Stimulated activated CD8-positive, alpha-beta memory T cell treated with anti-CD3 and anti-CD28 coated beads, Interleukin-12 subunit alpha, Interleukin-12 subunit beta, amount 100 ng/mL, for 4 hours (primary cell): ENCODE results near the gene CORO2B.

ENCODE experiments used
- DNase-seq: peaks from one replicate; pipeline ENCODE4 v3.0.0-alpha.2; 2020; ENCODE audit warnings: low read depth

Gene CORO2B

DNA sequence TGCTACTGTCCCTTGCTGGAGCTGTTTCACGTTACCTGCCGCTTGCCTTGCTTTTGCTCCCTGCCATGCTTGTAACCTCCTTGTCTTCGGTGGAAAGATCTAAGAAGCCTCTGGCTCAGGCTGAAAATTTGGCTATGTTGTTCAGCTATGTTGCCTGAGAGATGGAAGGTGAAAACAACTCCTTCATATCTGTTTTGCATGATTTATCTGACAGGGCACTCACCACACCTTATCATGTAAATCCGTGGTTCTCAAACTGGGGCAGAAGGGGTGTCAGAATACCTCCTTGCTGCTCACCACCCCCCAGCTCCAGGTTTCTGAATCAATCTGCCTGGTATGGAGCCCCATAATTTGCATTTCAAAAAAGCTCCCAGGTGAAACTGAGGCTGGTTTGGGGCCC lies 6.5 kb upstream of the CORO2B start:
- DNase-seq, result no peak

GRCh38 chr15:68572921-68573320 lies 5.9 kb upstream of the CORO2B start:
- no peak for DNase-seq

- no peak for DNase-seq
Observed at GRCh38 chr15:68574046-68574445, 4.7 kb upstream of the CORO2B start.

- no peak for DNase-seq
Observed at GRCh38 chr15:68574629-68575028, 4.2 kb upstream of the CORO2B start.

- no peak for DNase-seq
Observed at GRCh38 chr15:68576235-68576892, 2.4 kb upstream of the CORO2B start.

GRCh38 chr15:68578175-68578979 lies 416 bp upstream of the CORO2B start:
- DNase-seq, result no peak

DNA sequence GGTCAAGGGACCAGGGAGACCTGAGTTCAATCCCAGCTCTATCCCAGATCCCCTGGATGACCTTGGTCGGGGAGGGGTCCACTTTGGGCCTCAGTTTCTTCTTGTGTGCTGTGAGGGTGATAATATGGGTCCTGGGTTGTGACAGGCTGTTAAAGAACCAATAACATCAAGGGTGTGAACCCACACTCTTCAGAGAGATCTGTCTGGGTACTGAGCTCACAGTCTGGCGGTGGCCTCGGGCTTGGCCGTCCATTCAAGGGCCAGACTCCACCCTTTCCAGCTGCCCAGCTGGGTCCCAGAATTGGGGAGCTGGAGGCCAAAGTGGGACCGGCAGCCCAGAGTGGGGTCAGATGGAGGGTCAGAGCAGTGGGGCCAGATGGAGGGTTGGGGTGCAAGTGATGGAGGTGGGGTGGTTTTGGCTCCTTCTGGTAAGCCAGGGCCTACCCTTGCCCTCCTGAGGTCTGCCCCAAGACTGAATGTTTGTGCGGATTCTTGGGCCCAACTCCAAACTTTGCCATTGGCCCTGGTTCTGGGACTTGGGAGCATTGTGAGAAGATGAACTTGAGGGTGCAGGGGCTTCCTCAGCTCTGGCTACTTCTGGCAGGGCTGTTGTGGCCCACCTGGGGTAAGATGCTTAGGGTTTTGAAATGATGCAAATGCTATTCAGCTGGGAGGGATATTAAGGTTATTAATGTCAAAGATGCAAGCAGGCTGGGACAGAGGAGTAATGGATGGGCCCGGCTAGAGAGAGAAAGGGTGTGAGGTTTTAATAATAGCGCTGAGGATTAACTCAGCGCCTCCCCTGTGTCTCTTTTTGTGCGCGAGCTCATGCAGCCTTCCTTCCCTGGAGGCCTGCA lies 1.5 kb downstream of the CORO2B start:
- DNase-seq, result no peak

GRCh38 chr15:68580883-68581155 lies 2.0 kb downstream of the CORO2B start:
- no peak for DNase-seq

DNA sequence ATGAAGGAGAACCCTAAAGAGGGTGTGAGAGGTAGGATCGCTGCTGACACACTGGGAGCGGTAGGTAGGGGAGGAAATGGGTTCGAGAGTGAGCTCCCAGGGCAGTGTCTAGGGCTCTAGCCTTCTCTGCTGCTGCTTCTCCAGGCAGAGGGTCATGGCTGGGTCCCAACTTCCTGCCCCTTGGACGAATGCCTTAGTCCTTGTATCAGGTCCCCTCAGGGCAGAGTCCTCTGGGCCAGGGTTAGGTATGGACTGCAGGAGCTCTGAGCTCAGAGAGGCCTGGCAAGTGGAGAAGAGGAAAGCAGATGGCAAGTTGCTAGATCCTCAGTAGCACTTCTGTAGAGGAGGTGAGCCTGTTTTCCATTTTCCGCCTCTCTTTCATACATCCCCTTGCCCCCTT lies 2.9 kb downstream of the CORO2B start:
- no peak for DNase-seq

- DNase-seq, result no peak
Observed at GRCh38 chr15:68582236-68582635, 3.4 kb downstream of the CORO2B start.

GRCh38 chr15:68582864-68583263 lies 4.1 kb downstream of the CORO2B start:
- no peak for DNase-seq

DNA sequence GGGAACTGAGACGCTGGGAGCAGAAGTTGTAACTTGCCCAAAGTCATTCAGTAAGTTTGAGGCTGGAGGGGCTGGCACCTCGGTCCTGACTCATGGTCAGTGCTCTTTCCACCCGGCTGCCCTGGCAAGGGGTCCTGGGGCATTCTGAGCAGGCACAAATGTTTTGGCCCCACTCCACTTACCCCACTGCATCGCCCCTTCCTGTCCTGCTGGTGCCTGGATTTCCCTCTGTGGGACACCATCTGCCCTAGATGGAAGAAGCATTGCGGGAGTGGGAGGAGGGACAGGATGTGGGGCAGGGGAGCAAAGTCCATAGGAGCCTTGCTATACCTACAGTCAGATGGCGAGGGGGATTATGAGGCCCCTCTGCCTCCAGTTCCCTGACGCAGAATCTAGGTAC lies 4.5 kb downstream of the CORO2B start:
- DNase-seq, result no peak

- no peak for DNase-seq
Observed at GRCh38 chr15:68583936-68584755, 5.4 kb downstream of the CORO2B start.

GRCh38 chr15:68584756-68585573 lies 6.2 kb downstream of the CORO2B start:
- DNase-seq, result no peak

- DNase-seq, result no peak
Observed at GRCh38 chr15:68585574-68586273, 6.9 kb downstream of the CORO2B start.

GRCh38 chr15:68586274-68586961 lies 7.6 kb downstream of the CORO2B start:
- no peak for DNase-seq

DNA sequence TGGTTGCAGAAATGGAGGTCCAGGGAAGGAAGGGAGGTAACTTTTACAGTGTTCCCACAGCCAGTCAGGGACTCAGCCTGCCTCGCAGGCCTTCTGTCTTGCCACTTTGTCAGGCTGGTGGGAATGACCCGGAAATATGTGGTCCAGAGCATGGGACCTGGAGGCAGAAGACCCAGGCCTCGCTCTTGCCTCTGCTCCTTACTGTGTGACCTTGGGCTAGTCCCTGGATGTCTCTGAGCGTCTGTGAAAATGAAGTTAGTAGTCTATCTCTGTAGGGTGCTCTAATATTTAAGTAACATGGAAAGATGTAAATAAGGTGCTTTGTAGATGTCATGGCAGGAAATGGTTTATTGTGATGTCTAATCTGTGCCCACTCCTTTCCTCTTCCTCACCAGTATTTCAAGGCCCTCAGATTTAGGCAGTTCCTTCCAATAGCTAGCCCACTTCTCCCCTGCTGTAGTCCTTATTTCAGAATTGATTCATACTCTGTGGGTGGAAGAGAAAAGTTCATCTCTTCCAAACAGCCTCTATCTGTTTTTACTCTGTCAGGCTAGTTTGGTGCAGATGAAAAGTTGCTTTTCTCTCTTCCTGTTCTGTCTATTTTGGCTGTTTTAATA lies 9.1 kb downstream of the CORO2B start:
- DNase-seq, result no peak

GRCh38 chr15:68589053-68589452 lies 10.3 kb downstream of the CORO2B start:
- DNase-seq, result no peak
